GM12891 (cell line): ENCODE data around the gene ABCC1.

Experiments used
- POLR2A ChIP-seq: IDR thresholded peaks from 2 replicates; pipeline ENCODE4 v1.6.1; 2011; ENCODE audit warnings: low read depth, low read length, control low read depth
- POLR2AphosphoS5 ChIP-seq: IDR thresholded peaks from 2 replicates; pipeline ENCODE4 v1.6.1; 2011; ENCODE audit warnings: low read depth, low read length, control low read depth
- TAF1 ChIP-seq: IDR thresholded peaks from 2 replicates; pipeline ENCODE4 v1.6.1; 2011; ENCODE audit warnings: low read depth, low read length, control low read depth

DNA sequence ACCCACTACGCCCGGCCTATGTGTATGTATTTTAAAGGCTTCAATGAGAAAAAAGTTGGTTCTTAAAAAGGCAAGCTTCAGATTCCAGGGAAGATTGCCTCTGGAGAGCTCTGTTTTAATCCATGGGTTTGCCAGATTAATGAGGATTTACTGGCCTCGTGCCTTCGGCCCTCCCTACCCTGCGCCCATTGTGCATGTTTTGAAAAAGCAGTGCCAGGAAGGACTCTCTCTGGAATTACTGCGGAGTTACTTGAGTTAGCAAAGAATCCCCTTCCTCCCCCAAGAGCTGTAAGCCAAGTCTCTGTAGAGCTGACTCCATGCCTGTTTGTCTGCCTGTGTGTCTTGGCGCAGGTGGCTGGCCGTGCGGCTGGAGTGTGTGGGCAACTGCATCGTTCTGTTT lies 175.0 kb downstream of the ABCC1 start:
- TF ChIP-seq TAF1 = no peak
- TF ChIP-seq POLR2A = no peak
- no peak for TF ChIP-seq POLR2AphosphoS5
